ENCODE results near the gene TRIM63. TPM values are rescaled to one million over a fixed set of nuclear protein-coding genes. Genes with fewer than 3 reads are reported as not detected.

Gene TRIM63
- total RNA-seq, 1 experiment from 2014 or later = not detected

DNA sequence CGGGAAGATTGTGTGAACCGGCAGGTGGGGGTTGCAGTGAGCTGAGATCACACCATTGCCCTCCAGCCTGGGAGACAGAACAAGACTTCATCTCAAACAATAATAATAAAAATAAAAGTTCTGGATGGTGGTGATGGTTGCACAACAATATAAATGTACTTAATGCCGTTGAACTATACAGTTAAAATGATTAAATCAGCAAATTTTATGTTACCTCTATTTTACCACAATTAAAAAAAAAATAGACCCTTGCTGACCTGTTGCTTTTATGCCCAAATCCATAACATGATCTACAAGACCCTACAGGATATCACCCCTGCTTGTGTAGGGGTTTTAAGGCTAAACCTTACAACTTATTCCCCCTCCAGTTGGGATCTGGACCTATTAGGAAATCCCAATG lies 32.4 kb upstream of the TRIM63 start:
- CTCF ChIA-PET = no interaction called here
- no peak for DNase-seq

DNA sequence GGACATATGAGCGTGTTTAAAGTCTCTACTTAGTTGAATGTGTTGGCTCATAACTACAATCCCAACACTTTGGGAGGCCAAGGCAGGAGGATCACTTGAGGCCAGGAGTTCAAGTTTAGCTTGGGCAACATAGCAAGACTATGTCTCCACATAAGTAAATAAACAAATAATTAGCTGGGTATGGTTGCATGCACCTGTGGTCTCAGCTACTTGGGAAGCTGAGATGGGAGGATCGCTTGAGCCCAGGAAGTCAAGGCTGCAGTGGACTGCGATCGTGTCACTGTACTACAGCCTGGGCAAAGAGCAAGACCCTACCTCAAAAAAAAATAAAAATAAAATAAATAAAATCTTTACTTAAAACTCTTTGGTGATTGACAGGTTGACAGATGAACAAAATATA lies 31.2 kb upstream of the TRIM63 start:
- no peak overlapping the region for H2AFZ ChIP-seq (ENCODE audit: low read length)

More for the DNA sequence above, 32.4 kb upstream of the TRIM63 start:
- Histone ChIP-seq H3K4me1 (ENCODE audit: insufficient read depth, low read length) (peaks cover 25% of the 10 kb centered on the region), H3K9ac (ENCODE audit: low read length) (no peak overlapping the region), H3F3A (ENCODE audit: low read length, unreplicated experiment) (no peaks in the 10 kb centered on the region), H2AFZ (ENCODE audit: low read length) (no peak overlapping the region), H3K4me3 (ENCODE audit: low read length) (no peak overlapping the region), H4K20me1 (ENCODE audit: low read length) (no peaks in the 10 kb centered on the region), H3K27ac (ENCODE audit: low read length) (no peak overlapping the region), H3K36me3 (ENCODE audit: low read depth, low read length) (no peaks in the 10 kb centered on the region), H3K27me3 (ENCODE audit: low read length) (no peaks in the 10 kb centered on the region), H3K9me2 (replicated peaks; ENCODE audit: low read length) (no peaks in the 10 kb centered on the region), H3K9me3 (ENCODE audit: low read length) (no peaks in the 10 kb centered on the region), H3K79me2 (ENCODE audit: low read length) (no peaks in the 10 kb centered on the region), H3K4me2 (ENCODE audit: low read length) (no peak overlapping the region)
- no peak for ATAC-seq
- intact Hi-C loops (cut with micrococcal nuclease) = loop anchor here (10.0 kb wide), 2 partner anchors 205 to 315 kb away; partner anchors contain the start of gene LIN28A
- TF ChIP-seq, protein P1, sequence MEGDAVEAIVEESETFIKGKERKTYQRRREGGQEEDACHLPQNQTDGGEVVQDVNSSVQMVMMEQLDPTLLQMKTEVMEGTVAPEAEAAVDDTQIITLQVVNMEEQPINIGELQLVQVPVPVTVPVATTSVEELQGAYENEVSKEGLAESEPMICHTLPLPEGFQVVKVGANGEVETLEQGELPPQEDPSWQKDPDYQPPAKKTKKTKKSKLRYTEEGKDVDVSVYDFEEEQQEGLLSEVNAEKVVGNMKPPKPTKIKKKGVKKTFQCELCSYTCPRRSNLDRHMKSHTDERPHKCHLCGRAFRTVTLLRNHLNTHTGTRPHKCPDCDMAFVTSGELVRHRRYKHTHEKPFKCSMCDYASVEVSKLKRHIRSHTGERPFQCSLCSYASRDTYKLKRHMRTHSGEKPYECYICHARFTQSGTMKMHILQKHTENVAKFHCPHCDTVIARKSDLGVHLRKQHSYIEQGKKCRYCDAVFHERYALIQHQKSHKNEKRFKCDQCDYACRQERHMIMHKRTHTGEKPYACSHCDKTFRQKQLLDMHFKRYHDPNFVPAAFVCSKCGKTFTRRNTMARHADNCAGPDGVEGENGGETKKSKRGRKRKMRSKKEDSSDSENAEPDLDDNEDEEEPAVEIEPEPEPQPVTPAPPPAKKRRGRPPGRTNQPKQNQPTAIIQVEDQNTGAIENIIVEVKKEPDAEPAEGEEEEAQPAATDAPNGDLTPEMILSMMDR (conservative IDR thresholded peaks at IDR 0.05; ENCODE audit: low read depth, low read length) = no peak
- TF ChIP-seq EZH2phosphoT487 (IDR thresholded peaks at IDR 0.05; ENCODE audit: borderline replicate concordance, low read length) (no peak), EZH2 (IDR thresholded peaks at IDR 0.05; ENCODE audit: low read length, unreplicated experiment) (no peak)
- no TSS peak for BruUV-seq (replicated peaks)
- POLR2A ChIA-PET (ENCODE audit: unreplicated experiment) = no interaction called here

DNA sequence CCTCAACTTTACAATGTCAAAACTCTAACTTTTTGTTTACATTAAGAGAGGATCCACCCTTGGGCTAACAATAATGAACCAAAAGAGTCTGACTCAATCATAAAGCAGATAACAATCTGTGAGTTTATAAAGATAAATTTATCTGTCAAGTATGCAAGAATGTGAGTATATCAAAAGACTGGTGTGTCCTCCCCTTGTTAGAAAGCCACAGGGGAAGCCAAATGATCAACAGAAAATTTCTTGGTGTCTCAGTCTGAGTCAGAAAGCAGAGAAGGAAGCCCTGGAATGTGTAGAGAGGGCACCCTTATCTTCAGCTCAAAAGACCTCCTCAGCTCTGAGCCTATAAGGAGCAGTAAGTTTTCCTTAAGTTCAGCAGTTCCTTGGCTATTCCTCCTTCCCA lies 30.3 kb upstream of the TRIM63 start:
- BruUV-seq (replicated peaks) = no TSS peak
- ChIA-PET CTCF (interaction anchor here (0.5 to 1.0 kb wide), 2 partner anchors 12 to 320 kb away, joined by 3 read pairs; no protein-coding TSS in a partner anchor), POLR2A (ENCODE audit: unreplicated experiment) (interaction anchor here (0.7 kb wide), 1 partner anchor 134 kb away, joined by 3 read pairs; no protein-coding TSS in a partner anchor)
- Histone ChIP-seq H4K20me1 (ENCODE audit: low read length) (no peaks in the 10 kb centered on the region), H3K9ac (ENCODE audit: low read length) (no peak overlapping the region), H2AFZ (ENCODE audit: low read length) (no peak overlapping the region), H3K27ac (ENCODE audit: low read length) (peak overlapping the region; percentile 34; the same call in 1 of the 2 replicates), H3K36me3 (ENCODE audit: low read depth, low read length) (no peaks in the 10 kb centered on the region), H3F3A (ENCODE audit: low read length, unreplicated experiment) (no peaks in the 10 kb centered on the region), H3K4me1 (ENCODE audit: insufficient read depth, low read length) (peaks cover 29% of the 10 kb centered on the region), H3K4me2 (ENCODE audit: low read length) (peak overlapping the region; percentile 67), H3K79me2 (ENCODE audit: low read length) (no peaks in the 10 kb centered on the region), H3K9me2 (replicated peaks; ENCODE audit: low read length) (no peaks in the 10 kb centered on the region), H3K27me3 (ENCODE audit: low read length) (no peaks in the 10 kb centered on the region), H3K4me3 (ENCODE audit: low read length) (no peak overlapping the region), H3K9me3 (ENCODE audit: low read length) (no peaks in the 10 kb centered on the region)
- peak; percentile 89 for DNase-seq
- peak; percentile 87 for ATAC-seq
- TF ChIP-seq EZH2 (IDR thresholded peaks at IDR 0.05; ENCODE audit: low read length, unreplicated experiment) (no peak), EZH2phosphoT487 (IDR thresholded peaks at IDR 0.05; ENCODE audit: borderline replicate concordance, low read length) (no peak)
- TF ChIP-seq, protein P1 (conservative IDR thresholded peaks at IDR 0.05; ENCODE audit: low read depth, low read length) = no peak
- intact Hi-C loops (cut with micrococcal nuclease) = loop anchor here (10.0 kb wide), 1 partner anchor 203 kb away; no protein-coding TSS in a partner anchor

More for the DNA sequence above, 31.2 kb upstream of the TRIM63 start:
- ATAC-seq (no peak), DNase-seq (no peak)
- H3K27ac ChIP-seq (ENCODE audit: low read length) = no peak overlapping the region
- no peak overlapping the region for H3K9ac ChIP-seq (ENCODE audit: low read length)
- H4K20me1 ChIP-seq (ENCODE audit: low read length) = no peaks in the 10 kb centered on the region
- H3K9me3 ChIP-seq (ENCODE audit: low read length) = no peaks in the 10 kb centered on the region
- no peak overlapping the region for H3K4me3 ChIP-seq (ENCODE audit: low read length)
- H3F3A ChIP-seq (ENCODE audit: low read length, unreplicated experiment) = no peaks in the 10 kb centered on the region
- H3K79me2 ChIP-seq (ENCODE audit: low read length) = no peaks in the 10 kb centered on the region
- no TSS peak for BruUV-seq (replicated peaks)
- H3K4me1 ChIP-seq (ENCODE audit: insufficient read depth, low read length) = peaks cover 29% of the 10 kb centered on the region
- TF ChIP-seq, protein P1 (conservative IDR thresholded peaks at IDR 0.05; ENCODE audit: low read depth, low read length) = no peak
- TF ChIP-seq EZH2 (IDR thresholded peaks at IDR 0.05; ENCODE audit: low read length, unreplicated experiment) = no peak
- TF ChIP-seq EZH2phosphoT487 (IDR thresholded peaks at IDR 0.05; ENCODE audit: borderline replicate concordance, low read length) = no peak
- ChIA-PET POLR2A (ENCODE audit: unreplicated experiment) (interaction anchor here (0.6 kb wide), 1 partner anchor 258 kb away, joined by 4 read pairs; no protein-coding TSS in a partner anchor), CTCF (no interaction called here)
- H3K36me3 ChIP-seq (ENCODE audit: low read depth, low read length) = no peaks in the 10 kb centered on the region
- H3K4me2 ChIP-seq (ENCODE audit: low read length) = no peak overlapping the region
- intact Hi-C loops (cut with micrococcal nuclease) = loop anchor here (10.0 kb wide), 1 partner anchor 204 kb away; no protein-coding TSS in a partner anchor
- no peaks in the 10 kb centered on the region for H3K27me3 ChIP-seq (ENCODE audit: low read length)
- H3K9me2 ChIP-seq (replicated peaks; ENCODE audit: low read length) = no peaks in the 10 kb centered on the region

Measured in PC-3 (cell line).